Fibroblast of skin of left biceps (primary cell): ENCODE results near the gene CBFA2T3.

Source experiments
- DNase-seq, 2 experiments: peaks; one replicate each; pipeline ENCODE4 v3.0.0-alpha.2; 2013; ENCODE audit warnings: low read depth in 2 of 2

The CBFA2T3 gene

DNA sequence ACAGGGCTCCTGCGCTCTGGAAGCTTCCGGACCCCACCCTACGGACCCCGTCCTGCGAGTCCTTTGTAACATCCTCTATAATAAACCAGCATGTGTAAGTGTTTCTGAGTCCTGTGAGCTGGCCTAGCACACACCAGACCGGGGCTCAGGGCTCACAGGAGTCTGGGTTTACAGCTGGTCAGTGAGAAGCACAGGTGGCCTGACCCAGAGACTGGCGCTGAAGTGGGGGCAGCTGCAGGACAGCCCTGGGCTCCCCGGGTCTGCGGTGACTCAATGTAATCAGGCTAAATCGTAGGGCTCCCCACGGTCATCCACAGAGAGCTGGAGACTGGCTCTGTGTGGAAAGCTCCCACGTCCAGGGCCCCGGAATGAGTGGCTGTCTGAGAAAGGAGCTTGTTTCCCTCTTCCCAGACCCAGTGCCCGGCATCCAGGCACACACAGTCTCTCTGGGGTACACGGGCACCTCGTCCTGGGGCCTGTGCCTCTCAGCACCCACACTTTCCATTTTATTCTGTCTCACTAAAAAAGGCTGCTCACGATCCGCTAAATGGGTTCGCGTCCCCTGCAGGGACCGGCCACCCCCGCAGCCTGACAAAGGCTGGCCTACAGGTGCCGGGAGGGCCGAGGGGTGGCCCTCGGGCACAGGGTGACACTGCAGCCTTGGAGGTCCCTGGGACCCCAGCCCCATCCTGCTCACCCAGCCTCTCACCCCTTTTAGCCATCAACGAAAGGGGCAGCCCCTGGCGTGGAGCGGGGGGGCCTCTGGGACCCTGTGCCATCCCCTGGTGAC is 18.9 kb upstream of the CBFA2T3 start:
- no peak for DNase-seq

DNA sequence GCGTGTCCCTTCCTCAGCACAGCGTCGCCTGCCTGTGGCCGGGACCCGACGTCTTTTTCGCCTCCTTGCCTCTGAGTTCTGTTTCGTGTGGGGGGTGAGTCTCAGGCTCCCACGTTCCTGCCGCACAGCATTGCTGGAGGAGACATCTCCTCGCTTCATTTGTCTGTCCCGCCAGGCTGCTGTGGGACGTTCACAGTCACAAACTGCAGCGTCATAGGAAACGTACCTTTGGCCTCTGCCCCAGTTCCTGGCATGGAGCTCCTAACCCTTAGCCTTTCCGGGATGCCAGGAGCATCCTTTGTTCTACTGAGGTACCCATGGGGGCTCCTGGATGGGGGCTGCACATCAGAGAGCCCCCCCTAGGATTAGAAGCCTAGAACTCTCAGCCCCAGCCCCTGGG is 18.2 kb upstream of the CBFA2T3 start:
- DNase-seq: no peak

DNA sequence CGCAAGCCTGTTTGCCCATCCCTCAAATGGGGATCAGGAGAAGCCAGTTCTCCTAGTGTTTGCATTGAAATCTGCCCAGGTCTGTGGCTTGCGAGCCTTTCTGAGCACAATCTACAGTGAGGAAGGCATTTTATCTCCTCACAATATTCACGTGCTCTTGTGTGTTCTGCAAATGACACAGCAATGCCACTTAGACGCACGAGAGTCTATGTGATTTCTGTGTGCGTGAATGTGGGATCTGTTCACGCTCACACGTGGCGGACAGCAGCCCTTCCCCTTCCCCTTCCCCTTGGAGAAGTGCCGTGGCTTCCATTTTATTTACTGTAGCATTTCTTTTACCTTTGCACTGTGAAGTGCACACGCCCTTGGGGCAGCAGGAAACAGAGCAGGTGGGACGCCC is 17.7 kb upstream of the CBFA2T3 start:
- DNase-seq: no peak

DNA sequence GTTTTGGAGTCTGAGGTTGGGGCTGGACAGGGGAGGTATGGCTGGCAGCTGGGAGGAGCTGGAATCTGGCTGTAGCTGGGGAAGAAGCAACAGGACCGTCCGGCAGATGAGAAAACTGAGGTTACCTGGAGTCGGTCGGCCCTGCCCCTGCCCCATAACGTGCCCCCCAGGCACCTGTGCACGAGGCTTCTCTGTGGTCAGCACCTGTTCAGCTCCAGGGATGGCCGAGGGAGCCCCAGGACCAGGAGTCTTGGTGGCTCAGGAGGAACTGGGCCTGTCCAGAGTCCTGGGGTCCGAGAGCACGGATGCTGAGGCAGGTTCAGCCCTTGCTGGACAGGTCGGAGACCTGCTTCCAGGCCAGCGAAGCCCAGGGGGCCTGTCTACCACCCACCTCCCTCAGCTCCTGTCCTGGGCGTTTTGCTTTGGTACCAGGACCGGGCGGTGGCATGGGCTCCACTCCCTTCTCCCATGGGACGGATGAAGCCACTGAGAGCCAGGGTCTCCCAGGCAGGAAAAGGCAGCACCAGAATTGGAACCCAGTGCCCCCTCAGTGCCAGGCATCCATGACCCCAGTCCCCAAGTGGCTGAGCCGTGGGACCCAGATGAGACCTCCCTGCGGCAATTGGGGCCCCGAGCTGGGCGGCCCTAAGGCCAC is 17.1 kb upstream of the CBFA2T3 start:
- no peak for DNase-seq

DNA sequence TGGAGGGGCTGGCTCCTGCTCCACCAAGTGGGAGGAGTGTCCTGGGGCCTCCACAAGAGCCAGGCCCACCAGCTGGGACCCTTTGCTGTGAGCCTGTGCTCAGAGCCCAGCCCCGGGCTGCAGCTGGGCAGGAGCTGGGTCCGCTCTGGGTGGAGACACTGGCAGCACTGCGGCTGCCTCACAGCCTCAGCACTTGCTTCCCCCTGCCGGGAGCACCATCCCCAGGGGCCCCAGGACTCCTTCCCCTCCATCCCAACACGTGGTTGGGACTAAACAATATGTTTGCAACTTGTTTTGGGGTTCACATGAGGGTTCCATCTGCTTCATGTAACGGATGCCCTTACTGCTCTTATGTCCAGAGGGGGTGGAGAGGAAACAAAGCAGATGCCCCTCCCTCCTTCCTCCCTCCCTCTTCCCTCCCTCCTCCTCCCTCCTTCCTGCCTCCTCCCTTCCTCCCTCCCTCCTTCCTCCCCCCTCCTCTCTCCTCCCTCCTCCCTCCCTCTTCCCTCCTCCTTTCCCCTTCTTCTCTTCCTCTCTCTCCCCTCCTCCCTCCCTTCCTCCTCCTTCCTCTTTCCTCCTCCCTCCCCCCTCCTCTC is 16.3 kb upstream of the CBFA2T3 start:
- no peak for DNase-seq

DNA sequence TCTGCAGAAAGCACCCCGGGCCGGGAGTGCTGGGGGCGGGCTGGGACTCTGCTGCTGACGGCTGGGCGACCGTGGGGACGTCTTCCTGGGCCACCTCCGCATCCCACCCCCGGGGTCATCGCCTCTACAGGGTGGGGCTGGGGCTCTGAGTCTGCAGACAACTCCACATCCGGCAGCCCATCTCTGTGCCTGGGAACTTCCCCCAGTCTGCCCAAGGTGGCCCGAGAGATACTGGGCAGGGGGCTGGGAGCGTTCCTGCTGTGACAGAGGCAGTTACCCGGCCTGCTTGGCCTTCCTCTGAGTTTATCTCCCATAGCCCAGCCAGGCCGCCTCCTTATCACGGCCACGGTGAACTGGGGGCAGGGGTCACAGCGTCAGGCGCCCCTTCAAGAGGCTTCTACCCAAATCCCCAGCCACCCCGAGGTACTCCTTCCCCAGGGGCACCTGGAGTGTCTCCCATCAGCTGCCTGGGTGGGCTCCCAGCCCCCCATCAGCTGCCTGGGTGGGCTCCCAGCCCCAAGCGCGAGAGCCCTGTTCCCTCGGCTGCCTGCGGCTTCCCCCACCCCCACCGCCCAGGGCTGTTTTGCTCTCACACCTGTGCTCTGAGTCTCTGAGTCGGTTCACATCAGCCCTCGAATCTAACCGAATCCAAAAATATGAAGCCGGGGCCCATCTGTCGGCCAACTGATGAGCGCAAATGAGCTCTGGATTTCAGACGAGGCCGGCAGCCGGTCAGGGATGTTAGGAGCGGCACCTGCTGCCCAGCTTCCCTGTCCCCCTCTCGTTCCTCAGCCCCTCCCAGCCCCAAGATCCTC is 15.6 kb upstream of the CBFA2T3 start:
- DNase-seq: no peak

DNA sequence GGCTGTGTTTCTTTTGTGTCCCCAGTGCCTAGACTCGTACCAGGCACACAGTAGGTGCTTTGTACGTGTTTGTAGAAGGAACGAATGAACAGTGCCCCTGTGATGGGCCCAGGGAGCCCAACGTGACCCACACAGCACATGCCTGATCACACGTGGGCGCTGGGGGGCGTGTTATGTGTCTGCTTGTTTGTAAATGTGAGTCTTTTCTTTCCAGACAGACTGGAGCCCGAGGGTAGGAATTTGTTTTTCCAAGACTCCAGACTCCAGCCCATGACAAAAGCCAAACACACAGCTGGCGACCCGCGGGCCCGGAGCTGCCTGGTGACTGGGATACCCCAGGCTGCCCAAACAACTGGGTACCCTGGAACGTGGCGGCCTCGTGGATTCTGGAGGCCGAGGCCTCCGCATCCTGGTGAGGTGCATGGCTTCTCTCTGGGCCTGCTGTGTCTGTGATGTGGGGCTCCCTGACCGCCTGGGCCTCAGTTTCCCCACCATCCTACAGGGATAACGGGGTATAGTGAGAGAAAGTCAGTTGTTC is 14.9 kb upstream of the CBFA2T3 start:
- no peak for DNase-seq

DNA sequence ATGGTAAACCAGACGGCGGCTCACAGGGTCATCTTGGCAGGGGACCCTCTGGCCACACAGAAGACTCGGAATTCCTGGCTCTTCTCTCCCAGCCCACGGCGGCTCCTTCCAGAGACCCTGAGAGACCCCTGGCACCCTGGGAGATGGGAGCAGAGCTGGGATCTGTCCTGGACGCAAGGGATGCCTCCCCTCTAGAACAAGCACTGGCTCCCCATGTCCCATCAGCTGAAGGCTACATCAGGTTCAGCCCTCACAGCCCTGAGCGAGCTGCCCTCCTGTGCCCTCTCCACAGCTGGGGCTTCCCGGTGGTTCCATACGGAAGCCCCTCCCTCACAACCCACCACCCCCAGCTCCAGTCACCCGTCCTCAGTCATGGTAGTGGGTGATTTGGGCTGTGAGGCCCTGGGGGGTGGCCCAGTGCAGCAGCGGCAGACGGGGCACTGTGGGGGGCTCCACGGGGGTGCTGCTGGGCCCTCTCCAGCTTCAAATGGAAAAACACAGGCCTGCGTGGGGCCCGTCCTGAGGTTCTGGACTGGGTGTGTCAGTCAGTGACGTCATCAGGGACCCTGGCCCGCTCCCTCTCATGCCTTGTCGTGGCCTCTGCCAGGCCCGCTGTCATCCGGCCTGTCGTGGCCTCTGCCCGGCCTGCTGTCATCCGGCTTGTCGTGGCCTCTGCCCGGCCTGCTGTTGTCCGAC is 13.0 kb upstream of the CBFA2T3 start:
- no peak for DNase-seq

DNA sequence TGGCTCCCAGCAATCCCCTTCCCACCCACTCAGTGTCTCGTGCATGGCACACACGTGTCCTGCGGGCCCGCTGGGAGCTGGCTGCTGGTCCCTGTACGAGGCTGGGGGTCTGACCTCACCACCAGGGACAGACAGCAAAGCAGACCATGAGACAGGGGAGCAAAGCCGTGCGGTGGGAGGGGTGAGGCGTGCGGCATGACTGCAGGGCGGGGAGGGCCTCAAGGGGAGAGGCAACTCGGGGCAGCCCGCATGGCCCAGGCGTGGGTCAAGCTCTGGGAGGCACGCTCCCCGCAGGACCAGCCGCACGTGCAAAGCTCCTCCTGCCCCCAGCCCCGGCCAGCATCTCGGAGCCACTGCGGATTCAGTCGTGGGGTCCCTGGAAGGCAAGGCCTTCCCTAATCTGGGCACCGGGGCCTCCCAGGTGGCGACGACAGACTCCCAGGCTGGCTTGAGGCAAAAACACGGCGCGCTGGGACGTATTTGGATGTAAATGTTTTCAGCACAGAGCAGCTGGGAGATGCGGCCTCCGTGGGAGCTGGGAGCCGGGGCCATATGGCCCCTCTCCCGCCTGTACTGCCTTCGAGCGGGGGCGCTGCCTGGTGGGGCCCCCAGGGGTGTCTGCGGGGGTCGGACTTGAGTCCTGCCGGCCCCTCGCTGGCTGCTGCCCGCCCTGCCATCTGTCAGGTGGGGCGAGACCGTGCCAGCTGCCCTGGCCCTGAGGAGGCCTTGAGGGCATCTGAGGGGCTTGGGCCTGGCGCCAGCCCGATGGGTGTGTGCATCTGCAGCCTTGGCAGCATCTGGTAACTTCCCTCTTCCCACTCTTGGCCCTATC is 12.2 kb upstream of the CBFA2T3 start:
- no peak for DNase-seq

DNA sequence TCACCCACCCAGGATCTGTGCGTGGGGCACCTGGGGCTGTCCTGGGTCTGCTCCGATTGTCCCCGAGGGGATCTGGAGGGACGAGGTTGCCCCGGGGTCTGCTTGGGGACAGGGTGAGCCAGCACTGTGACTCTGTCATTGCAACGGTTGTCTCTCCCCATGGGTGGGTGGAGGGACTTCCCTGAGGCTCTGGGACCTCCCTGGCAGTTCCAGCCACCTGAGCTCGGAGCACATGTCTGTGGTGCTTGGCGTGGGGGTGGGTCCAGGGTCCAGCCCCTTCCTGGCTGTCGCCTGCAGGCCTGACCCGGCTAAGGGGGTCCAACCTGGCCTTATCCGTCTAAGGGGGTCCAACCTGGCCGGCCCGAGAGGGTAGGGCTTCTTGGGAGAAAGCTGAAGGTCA is 8.5 kb upstream of the CBFA2T3 start:
- DNase-seq: no peak

DNA sequence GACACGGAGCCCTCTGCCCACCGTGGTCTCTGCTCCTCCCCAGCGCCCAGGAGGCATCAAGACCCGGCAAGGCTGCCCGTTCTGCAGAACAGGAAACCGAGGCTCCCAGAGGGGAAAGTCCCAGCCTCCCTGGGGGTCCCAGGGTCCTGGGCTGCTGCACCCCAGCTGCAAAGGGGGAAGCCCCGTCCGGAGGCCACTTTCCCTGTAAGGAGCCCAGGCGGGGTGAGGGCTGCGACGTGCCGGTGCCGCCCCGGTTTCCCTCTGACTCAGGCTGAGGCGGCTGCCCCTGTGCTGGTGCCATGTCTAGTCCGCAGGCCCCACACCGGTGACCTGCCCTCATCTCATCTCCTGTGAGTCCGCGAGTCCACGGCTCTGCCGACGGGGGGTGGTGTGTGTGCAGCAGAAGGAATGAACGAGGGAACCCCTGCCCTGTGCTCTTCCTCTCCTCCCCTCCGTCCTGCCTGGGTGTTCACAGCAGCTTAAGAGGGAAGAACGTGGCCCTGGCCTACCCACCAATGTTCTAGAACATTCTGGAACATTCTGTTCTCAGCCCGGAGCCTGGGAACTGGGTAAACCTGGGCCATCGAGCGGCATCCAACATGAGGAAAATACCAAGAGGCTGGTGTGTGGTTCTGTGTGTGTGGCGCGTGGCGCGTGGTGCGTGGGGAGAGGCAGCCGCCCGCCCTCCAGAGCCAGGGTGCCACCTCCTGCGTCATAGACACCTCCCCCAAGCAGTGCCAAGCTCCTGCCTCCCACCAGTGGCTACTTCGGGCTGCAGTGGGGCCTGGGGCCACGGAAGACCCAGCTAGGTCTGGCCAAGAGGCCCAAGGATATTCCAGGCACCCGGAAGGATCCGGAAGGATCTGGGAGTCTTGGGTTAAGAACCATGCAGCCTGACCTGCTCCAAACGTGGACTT is 7.0 kb upstream of the CBFA2T3 start:
- no peak for DNase-seq

DNA sequence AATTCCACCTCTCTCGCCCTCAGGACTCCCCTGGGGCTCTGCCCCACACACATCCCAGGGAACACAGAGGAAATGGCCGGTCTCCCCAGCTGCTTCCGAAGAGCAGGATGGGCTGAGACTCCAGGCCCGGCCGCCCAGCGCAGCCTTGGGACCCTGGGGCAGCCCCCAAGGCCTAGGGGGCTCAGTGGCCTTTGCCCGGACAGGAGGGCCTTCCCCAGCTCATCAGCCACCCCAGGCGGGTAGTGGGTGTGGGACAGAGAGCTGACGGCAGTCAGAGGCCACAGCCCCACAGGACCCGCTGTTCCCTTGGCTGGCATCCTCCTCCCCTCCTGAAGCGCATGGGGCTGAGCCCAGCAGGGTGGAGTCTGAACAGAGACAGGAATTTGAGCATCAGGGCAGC is 6.2 kb upstream of the CBFA2T3 start:
- no peak for DNase-seq

DNA sequence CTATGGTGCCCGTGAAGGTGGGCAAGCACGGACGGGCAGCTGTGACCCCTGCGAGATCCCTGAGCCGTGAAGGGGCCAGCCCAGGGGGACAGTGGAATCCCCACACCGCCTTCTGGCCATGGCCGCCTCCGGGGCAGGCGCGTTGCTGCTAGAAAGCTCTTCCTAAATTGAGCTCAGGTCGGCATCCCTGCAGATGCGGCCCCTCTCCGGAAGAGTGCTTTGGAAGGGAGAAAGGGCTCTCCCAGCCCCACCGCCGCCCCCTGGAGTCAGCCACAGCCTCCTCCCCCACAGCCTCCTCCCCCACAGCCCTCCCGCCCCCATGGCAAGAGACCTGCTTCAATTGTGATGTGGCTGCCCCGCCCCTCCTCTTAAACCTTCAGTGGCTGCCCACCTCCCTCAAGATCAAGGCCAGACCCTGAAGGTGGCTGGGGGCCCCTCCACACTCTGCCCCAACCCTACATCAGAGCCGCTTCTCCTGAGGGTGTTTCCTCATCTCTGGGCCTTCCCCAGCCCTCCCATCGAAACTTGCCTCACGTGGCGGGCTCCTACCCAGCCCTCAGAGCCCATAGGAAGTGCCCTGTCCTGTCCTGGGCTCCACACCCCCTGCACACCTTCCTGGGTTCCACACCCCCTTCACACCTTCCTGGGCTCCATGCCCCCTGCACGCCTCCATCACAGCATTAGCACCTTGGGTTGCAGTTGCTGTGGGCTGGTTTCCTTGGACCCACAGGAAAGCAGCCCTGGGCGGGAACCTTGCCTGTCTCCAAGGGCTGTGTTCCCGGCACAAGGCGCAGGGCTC is 5.5 kb upstream of the CBFA2T3 start:
- no peak for DNase-seq

DNA sequence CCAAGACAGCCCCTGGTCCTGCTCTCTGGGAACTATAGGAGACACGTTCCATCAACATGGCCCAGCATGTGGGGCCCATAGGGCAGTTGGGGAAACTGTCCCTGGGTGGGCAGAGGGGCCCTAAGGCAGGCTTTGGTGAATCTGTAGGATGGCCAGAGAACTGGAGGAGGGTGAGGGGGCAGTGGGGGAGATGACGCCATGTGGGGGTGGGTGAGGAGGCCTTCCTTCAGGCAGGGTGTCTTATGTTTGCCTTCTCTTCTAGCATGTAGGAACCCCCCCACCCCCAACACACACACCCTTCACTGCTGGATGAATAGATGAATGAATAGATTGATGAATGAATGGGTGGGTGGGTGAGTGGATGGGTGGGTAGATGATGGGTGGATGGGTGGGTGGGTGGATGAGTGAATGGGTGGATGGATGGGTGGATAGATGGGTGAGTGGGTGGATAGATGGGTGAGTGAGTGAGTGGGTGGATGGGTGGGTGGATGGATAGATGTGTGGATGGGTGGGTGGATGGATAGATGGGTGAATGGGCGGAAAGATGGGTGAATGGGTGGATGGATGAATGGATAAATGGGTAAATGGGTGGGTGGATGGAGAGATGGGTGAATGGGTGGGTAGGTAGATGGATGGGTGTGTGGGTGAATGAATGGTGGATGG is 2.5 kb upstream of the CBFA2T3 start:
- no peak for DNase-seq

DNA sequence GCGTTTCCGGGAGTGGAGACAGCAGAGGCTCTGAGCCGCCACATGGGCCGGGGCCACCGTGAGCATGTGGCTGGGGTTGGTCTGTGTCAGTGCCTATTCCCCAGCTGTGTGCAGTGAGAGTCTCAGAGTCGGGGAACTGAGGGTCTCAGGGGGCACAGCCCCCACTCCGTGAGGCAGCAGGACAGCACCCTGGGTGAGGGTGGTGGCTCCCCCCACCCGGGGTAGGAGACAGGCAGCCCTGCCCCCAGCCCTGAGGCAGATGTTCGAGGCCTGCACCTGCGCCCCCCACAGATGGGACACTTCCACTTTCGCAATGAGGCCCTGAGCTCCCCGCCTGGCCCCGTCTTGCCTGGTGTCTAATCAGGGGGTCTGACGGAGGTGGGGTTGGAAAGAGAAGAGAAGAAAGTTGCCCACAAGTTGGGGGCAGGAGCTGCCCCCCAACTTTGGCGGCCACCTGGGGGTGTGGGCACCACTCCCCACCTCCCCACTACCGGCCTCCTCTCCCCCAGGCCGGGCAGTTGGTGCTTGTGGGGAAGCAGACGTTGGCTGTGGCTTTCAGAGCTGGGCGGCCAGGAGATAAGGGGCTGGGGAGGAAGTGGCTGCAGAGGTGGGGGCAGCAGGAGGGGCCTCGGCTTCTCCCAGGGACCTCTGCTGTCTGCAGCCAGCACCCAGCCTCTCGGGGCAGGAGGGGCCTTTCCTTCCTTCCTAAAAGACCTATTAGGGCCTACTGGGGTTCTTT is 1.8 kb upstream of the CBFA2T3 start:
- DNase-seq: no peak

DNA sequence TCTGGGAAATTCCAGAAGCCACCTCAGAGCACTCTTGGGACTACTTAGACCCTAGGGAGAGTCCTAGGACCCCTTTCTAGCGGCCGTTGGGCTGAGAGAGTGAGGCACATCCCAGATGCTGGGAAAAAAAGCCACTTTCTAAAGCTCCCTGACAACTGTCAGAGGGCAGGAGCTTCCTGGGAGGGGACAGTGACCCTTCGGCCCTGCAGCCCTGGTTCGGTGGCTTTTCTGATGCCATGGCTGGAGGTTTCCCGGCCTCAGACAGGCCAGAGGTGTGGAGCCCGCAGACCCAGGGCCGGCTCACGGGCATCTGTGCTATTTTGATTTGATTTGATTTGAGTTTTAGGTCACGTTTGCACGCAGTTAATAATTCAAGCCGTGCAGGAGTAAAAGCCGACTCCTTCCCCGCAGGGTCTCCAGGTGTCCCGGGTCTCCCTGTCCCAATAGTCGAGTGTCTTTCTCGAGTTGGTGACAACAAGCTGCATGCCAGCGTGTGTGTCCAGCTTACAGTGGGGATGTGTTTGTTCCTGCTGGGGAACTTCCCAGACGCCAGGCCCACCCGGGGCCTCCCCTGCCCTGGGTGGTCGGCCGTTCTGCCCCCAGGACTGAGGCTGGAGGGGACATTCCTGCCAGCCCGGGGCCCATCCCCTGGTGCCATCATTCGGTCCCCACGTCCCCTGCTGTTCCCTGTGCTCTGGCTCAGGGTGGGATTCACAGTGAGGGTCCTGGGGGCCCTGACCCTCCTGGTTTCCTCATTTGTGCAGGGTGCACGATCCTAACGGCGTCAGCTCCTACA is 1.0 kb upstream of the CBFA2T3 start:
- DNase-seq: no peak
